Gastroesophageal sphincter (tissue), 3 donors: Measurements from ENCODE around the gene CIAO2B.

ENCODE experiments used
- POLR2A ChIP-seq, 2 donors: fragments of 450-650 bp; IDR thresholded peaks; one replicate each; pipeline ENCODE4 v1.6.1; 2017; ENCODE audit warnings: antibody characterized with exemption in 2 of 2, mild to moderate bottlenecking in 2 of 2, moderate library complexity in 1 of 2
- POLR2AphosphoS5 ChIP-seq: sonication (generic); formaldehyde crosslinking; IDR thresholded peaks from one replicate; pipeline ENCODE4 v1.6.1; 2017; ENCODE audit warnings: antibody characterized with exemption
- TF ChIP-seq, protein P1 (sequence below), 4 experiments: fragments of 200-600 bp in 2 of 4; fragments of 450-650 bp in 2 of 4; sonication (generic) in 1 of 4; IDR thresholded peaks; one replicate each; pipeline ENCODE4 v1.5.1; 2017 to 2019; ENCODE audit warnings: antibody characterized with exemption in 4 of 4, mild to moderate bottlenecking in 2 of 4, moderate library complexity in 2 of 4

DNA sequence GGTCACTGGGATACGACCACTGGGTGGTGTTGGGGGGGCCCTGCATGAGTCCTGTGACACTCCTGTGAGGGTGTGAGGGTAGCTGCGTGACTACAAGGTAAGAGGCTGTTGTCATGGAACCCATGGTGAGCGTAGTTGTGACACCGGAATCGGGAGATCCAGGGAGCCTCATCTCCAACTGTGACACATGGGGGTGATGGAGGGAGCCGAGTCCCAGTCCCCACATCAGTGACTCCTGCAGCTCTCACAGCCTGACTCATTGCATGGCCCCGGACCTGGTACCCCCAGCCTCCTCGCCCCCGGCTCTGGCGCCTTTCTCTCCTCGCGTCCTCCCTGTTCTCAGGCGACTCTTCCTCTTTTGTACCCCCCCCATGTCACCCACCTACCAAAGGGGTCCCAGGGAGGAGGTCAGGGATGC lies 29.8 kb downstream of the CIAO2B start:
- TF ChIP-seq, protein P1, sequence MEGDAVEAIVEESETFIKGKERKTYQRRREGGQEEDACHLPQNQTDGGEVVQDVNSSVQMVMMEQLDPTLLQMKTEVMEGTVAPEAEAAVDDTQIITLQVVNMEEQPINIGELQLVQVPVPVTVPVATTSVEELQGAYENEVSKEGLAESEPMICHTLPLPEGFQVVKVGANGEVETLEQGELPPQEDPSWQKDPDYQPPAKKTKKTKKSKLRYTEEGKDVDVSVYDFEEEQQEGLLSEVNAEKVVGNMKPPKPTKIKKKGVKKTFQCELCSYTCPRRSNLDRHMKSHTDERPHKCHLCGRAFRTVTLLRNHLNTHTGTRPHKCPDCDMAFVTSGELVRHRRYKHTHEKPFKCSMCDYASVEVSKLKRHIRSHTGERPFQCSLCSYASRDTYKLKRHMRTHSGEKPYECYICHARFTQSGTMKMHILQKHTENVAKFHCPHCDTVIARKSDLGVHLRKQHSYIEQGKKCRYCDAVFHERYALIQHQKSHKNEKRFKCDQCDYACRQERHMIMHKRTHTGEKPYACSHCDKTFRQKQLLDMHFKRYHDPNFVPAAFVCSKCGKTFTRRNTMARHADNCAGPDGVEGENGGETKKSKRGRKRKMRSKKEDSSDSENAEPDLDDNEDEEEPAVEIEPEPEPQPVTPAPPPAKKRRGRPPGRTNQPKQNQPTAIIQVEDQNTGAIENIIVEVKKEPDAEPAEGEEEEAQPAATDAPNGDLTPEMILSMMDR (IDR thresholded peaks at IDR 0.05) = no peak
- TF ChIP-seq POLR2A (IDR thresholded peaks at IDR 0.05) (no peak), POLR2AphosphoS5 (no peak)
